ENCODE measurements around the gene RILPL2.
"Not testable (repeated sequence)": the region's sequence is repeated elsewhere in the genome, so short reads cannot be mapped to it uniquely, and the experiment has no call there.

Gene RILPL2, protein sequence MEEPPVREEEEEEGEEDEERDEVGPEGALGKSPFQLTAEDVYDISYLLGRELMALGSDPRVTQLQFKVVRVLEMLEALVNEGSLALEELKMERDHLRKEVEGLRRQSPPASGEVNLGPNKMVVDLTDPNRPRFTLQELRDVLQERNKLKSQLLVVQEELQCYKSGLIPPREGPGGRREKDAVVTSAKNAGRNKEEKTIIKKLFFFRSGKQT

DNA sequence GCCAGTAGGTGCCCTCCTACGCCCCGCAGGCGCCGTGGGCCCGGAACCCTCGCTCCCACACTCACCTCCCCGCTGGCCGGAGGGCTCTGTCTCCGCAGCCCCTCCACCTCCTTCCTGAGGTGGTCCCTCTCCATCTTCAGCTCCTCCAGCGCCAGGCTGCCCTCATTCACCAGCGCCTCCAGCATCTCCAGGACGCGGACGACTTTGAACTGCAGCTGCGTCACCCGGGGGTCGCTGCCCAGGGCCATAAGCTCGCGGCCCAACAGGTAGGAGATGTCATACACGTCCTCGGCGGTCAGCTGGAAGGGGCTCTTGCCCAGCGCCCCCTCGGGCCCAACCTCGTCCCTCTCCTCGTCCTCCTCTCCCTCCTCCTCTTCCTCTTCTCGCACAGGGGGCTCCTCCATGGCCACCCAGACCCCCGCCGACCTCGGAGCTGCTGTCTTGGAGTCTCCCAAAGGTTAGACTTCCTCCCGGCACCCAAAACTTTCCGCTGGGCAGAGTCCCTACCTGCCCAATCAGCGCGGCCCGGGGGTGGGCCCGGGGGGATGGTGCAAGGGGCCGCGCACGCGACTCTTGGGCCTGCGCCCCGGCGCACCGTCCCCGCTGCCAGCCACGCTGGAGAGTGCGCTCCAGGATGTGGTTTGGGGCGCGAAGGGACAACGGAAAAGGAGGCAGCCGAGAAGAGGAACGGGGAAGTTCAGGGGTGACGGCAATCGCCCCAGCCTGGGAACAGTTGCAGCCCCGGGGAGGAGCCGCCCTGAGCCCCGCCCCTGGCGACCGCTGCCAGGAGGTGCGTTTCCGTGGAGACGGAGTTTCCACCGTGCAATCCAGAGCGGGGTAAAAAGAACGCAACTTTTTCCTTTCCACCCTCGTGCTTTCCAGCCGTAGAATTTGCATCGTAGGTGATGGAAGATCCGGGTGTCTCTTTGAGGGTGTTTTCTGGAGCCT is at the start of gene RILPL2:
Gene RILPL2, minus strand, starts transcription at position 668 of the 948 bp plus-strand sequence. Its CDS starts 264 bp downstream, at position 404.
- DNase-seq: peak; percentile 94

DNA sequence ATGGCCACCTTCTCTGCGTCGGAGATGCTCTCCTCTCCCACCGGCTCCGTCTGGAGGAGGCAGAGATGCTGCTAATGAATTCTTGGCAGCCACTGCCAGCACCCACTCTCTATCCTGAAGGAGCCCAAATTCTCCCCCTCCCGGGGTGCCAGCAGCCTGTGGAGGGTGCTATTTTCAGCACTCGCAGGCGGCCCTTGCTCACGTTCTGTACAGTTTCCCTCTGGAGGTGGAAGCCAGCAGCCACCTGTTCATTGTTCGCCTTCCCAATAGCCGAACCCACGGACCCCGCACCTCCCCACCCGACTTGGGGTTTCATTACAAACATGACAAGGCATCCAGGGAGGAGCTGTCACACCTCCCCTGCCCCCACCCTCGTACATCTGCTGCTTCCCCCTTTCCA is 49.3 kb upstream of the RILPL2 start:
- DNase-seq: no peak

DNA sequence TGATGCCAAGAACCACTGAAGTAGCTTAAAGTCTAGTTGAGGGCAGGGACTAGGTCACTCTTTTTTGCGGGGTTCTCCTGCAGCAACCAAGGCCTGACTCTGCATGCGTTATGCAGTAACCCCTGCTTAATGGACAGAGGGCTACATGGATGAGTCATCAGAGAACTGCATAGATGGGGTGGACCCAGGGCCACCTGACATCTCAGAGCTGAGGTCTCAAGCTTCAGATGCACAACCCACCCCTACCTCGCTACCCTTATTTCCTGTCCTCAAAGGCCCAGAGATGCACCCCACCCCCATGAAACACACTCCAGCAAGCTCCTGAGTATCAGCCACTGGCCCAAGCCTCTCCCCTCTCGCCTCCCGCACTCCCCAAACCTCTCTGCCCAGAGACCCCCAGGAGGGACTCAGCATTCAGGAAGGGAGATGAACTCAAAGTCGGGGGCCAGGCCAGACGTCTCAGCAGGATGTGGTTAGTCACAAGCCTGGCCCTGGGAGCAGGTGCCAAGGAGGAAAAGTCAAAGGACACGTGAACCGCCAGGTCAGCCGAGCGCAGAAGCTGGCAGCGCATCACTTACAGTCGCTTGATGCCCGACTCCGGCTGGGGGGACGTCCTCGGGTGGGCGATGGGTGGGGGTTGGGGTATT is 47.2 kb upstream of the RILPL2 start:
- DNase-seq: no peak

DNA sequence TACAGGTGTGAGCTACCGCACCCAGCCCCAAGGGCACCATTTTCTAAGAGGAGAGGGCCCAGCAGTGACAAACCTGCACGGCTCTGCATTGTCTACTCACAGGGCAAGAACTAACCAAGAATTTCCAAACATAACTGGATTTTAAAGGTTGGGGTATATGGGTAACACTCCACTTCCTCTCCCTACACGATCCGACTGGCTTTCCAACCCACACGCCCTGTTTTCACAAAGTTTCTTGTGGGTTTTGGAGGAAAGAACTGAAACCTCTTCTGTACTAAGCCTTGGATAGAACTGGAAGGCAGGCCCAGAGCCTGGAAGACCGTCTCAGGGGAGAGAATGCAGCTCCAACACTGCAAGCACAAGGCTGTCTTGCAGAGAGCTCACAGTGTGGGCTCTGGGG is 46.4 kb upstream of the RILPL2 start:
- DNase-seq: no peak

DNA sequence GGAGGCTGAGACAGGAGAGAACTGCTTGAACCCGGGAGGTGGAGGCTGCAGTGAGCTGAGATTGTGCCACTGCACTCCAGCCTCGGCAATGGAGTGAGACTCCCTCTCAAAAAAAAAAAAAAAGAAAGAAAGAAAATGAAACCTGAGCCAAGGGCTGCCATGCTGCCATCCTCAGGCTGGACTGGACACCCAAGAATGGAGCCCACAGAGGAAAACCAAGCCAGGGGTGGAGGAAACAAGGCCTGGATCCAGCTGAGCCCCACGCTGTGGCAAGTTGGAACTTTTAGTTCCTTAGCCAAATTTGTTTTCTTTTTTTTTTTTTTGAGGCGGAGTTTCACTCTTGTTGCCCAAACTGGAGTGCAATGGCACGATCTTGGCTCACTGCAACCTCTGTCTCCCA is 44.8 kb upstream of the RILPL2 start:
- not testable (repeated sequence) for DNase-seq

DNA sequence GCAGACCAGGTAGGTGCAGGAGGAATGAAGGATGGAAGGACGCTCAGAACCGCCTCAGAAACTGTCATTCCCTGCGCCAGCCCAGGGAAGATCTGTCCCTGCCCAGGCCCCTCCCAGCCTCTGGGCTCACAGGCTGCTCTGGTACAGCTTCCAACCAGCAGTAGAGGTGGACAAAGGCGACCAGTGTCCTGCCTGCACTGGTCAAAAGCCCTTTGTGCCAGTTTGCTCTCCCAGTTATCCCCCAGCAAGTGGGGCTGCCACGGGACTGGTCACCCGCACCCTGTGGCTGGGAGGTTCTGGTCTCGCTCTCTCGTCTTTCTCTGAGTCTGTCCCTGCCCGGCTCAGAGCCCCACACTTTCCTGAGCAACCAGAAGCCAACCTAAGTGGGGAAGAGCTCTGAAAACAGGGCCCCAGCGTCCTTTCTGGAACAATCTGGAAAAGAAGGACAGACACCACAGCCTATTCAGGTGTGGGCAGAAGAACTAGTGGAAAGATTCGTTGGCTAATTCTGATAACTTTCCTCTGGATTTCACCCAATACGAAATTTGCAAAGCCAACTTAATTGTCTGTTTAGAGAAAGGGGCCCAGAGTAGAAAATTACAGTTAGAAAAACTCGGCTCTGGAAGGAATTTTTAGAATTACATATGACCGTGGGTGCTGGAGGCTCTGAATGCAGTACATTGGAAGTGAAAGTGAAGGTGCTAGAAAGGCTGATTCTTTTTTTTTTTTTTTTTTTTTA is 43.1 kb upstream of the RILPL2 start:
- no peak for DNase-seq

DNA sequence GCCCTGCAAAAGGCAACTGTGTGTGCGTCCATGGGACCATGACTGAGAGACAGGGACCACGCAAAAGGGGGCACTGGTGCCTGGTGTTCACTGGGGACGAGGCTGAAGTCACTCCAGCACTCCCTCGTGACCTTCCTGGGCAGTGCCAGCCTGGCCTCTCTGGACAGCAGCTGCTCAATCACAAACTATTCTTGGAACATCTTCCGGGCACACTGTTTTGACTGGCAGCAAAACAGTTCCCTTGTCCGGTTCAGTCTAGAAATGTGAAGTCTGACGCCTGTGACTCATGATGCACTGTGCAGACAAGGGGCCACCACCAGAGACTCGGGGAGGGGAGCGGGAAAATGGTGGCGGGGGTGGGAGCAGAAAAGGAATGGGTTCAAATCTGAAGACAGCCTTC is 42.3 kb upstream of the RILPL2 start:
- DNase-seq: peak; percentile 75

DNA sequence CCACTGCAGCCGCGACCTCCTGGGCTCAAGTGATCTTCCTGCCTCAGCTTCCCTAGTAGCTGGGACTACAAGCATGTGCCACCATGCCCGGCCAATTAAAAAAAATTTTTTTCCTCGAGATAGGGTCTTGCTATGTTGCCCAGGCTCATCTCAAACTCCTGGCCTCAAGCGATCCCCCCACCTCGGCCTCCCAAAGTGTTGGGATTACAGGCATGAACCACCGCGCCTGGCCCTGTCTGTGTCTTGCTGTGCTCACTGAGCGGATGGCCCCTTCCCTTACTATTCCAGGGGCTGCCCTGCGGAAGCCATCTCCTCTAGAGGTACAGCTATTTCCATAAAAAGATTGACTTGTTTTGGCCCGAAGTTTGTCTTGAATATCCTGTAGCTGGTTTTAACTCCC is 41.6 kb upstream of the RILPL2 start:
- no peak for DNase-seq

DNA sequence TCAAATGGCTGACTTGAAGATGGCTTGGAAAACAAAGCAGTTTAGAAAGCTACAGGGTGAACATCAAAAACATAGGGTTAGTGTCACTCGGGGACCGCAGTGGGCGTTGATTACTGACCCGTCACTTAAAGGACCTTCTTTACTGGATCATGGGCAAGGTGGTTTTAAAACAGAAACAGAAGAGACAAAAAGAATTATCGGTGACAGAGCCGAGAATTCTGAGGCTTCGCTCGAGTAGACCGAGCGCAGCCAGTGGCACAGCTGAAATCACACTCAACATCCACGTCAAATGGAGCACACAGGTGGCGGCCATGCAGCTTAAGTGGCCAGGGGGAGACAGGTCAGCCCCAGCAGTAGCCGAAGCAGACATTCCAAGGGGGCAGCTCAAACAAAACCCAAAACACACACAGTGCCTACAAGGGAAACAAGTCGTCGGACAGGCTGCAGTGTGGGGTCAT is 38.8 kb upstream of the RILPL2 start:
- DNase-seq: no peak

DNA sequence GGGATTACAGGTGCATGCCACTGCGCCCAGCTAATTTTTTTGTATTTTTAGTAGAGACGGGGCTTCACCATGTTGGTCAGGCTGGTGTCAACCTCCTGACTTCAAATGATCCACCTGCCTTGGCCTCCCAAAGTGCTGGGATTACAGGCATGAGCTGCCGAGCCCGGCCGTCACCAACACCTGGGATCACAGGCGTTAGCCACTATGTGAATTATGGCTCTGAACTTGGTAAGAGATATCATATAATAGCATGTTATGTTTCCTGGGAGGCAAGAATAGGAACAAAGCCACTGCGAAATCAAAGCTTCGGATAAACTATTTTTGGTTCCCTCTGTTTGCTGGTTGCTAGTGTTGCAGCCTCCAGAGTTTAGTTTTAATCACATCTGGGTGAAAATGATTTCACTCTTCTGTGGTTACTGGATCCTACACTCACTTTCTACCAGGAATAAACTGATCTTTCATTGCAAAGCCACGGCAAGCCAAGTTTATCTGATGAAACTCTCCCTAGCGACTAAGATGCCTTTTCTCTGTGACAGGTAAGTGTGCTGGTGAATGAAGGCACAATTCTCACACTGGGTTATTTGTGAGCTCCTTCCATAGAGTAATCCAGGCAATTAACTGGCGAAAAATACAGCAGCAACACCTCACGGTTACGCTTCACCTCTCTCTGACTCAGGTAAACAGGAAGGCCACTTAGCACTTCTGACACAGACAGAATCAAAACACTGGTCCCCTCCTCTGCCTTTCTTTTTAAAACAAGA is 38.2 kb upstream of the RILPL2 start:
- DNase-seq: no peak

DNA sequence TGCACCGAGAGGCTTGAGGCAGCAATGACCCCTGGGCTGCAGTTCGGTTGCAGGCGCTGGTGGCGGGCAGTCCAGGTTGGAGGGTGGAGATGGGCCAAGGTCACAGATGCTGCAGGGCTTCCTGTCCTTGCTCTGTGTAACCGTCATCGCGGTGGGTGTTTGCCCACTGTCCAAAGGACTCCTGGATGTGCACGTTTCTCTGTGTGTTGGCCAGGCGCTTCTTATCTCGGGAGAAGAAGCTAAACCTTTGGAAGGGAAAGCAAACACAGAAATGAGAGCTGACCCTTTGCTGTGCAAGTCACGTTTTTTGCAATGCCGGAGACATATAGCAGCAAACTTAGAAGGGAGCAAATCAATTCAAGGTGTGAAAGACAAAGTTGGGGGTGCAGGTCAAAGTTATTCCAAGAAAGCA is 36.0 kb upstream of the RILPL2 start:
- DNase-seq: no peak

DNA sequence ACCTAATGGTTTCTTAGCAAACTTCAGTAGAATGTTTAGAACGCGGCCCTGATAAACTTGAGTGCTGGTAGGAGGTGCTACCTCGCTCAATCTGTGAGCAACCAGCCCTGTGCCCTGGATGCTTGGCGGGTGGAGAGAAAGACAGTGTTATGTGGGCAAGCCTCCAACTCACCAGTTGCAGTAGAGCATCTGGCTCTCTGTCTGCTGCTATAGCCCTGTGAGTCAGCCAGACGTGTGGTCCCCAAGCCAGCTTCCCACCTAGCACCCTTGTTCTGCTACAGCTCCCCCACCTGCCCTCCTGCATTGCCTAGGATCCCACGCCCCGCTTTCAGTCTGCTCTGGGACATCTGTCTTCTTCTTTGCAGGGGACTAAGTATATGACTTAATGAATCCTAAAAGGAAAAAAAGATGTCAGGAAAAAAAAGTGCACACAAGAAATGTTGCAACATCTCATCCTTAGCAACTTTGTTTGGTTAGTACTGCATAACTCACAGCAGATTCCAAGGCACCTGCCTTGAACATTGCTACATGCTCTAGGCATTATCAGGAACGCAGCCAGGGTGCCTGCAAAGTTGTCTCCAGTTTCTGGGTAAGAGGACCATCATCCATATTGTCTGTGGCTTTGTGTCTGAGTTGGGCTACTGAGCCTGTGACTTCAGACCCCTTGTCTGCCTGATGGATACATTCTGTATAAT is 35.0 kb upstream of the RILPL2 start:
- no peak for DNase-seq

DNA sequence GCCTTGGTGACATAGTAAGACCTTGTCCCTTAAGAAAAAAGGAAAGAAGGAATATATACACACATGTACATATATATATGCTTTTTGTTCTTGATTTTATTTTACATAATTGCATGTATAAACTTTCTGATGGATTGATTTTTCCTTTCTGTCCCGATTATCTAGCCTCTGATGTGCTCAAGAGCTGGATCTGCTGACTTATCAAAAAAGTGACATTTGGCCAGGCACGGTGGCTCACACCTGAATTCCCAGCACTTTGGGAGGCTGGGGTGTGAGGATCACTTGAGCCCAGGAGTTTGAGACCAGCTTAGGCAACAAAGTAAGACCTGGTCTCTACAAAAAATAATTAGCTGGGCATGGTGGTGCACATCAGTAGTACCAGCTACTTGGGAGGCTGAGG is 33.5 kb upstream of the RILPL2 start:
- DNase-seq: no peak

DNA sequence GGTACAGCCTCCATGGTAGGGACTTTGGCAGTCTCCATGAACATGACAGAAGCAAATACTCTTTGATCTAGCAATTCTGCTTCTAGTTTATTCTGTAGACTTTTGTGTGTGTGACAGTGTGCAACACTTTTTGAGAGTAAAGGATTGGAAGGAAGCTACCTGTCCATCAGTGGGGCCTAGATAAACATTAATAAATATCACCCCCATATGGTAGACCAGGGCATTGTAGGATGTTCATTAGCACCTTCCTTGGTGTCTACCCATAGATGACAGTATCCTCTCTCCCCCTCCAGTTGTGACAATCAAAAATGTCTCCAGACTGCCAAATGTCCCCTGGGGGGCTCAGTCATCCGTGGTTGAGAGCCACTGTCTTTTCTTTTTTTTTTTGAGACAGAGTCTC is 32.3 kb upstream of the RILPL2 start:
- no peak for DNase-seq

DNA sequence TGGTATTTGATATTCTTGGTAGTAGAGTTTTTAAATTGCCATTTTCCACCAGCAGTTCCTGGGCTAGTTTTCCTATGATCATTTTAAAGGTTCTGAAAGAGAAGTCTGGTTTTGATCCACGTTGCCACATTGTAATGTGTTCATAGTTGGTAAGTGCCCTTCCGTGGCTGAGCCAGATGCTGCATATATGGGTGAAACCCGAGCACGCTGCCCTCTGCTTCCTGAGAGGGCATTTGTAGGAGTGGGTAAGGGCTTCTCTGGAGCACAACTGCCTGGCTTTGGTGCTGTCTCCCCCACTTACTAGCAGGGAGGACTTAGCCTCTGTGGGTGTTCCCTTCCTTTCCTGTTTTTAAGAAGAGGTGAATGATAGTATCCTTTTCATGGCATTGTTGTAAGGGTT is 28.6 kb upstream of the RILPL2 start:
- DNase-seq: no peak

DNA sequence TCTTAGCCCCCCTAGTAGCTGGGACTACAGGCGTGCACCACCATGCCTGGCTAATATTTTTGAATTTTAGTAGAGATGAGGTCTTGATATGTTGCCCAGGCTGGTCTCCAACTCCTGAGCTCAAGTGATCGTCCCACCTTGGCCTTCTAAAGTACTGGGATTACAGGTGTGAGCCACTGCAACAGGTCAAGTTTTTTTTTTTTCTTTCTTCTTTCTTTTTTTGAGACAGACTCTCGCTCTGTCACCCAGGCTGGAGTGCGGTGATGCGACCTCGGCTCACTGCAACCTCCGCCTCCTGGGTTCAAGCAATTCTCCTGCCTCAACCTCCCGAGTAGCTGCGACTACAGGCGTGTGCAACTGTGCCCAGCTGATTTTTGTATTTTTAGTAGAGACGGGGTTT is 26.7 kb upstream of the RILPL2 start:
- not testable (repeated sequence) for DNase-seq

DNA sequence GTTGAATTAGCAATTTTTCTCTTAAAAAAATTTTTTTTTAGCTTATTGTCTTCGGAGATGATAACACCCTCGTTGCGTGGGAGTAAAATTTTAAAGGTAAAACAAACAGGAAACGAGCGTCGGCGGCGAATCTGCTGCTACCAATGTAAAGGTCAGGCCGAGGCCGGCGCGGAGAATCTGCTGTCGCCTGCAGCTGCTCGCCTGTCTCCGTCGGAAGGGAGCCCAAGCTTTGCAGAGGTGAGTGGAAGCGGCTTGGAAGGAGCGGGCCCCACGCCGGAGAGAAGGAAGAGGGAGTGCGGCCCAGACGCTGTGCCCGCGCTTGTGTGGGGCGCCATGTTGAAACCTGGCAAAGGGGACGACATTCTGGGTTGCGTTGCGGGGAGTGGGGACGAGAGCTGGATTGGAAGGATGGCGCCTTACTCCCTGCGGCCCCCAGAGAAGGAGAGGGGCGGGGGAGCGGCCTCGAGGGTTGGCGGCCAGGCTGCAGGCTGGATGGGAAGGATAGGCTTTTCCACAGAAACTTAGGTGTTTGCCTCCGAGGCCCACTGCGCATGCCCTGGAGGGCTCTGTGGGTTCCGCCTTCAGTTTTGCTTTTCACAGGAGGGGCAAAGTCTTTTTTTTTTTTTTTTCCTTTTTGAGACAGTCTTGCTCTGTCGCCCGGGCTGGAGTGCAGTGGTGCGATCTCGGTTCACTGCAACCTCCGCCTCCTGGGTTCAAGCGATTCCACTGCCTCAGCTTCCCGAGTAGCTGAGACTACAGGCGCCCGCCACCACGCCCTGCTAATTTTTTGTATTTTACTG is 21.7 kb upstream of the RILPL2 start, which contains the start of gene SNRNP35:
Gene SNRNP35, plus strand, starts transcription at position 160 of the 800 bp plus-strand sequence. CDS start 7,402 bp downstream, outside the sequence.
- DNase-seq: peak; percentile 90

DNA sequence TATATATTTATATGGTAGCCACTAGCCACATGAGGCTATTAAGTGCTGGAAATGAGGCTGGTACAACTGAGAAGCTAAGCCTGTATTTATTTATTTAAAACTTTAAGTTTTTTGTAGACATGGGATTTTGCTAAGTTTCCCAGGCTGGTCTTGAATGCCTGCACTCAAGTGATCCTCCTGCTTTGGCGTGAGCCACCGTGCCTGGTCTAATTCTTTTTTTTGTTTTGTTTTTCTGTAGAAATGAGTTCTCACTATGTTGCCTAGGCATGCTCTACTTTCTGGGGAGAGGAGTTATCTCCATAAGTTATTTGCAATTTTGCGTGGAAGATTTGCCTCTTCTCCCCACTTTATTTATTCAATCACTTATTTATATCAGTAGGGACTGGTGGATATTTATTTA is 16.7 kb upstream of the RILPL2 start:
- no peak for DNase-seq

DNA sequence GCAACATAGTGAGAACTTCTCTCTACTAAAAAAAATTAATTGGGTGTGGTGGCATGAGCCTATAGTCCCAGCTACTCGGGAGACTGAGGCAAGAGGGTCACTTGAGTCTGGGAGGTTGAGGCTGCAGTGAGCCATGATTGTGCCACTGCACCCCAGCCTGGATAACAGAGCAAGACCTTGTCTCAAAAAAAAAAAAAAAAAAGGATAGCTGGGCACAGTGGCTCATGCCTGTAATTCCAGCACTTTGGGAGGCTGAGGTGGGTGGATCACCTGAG is 15.7 kb upstream of the RILPL2 start:
- DNase-seq: not testable (repeated sequence)

DNA sequence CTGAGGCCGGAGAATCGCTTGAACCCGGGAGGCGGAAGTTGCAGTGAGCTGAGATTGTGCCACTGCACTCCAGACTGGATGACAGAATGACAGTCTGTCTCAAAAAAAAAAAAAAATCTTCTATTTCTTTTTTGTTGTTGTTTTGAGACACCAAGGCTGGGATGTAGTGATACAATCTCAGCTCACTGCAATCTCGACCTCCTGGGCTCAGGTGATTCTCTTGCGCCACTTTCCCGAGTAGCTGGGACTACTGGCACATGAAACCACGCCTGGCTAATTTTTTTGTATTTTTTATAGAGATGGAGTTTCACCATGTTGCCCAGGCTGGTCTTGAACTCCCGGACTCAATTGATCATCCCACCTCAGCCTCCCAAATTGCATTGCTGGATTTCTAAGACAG is 14.2 kb upstream of the RILPL2 start:
- DNase-seq: no peak

DNA sequence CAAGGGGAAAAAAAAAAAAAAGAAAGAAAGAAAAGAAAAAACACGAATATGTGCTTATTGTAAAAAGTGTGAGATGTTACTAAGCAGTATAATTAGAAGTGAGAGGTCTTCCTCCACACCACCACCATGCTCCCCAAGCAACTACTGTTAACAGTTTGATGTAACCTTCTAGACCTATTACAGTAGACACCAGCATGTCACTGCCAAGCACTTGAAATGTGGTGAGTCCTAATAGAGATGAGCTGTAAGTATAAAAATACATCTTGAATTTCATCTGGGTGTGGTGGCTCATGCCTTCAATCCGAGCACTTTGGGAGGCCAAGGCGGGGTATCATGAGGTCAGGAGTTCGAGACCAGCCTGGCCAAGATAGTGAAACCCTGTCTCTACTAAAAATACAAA is 13.4 kb upstream of the RILPL2 start:
- DNase-seq: no peak
